Panc1 (cell line): ENCODE data around the gene CNTN4. TPM values are rescaled to one million over a fixed set of nuclear protein-coding genes. Genes with fewer than 3 reads are reported as not detected.

ENCODE experiments used
- ATAC-seq: fragments of 200-7000 bp; cut with Tn5 transposase; 2 replicates; pipeline ENCODE4 v1.9.1; 2020; ENCODE audit warnings: mild to moderate bottlenecking, moderate library complexity
- BruUV-seq: library from RNA; stranded (reverse); fragments of 400-500 nt; replicated peaks from 2 replicates; lab custom pipeline; 2021; lab: Mats Ljungman, UMichigan
- CTCF ChIA-PET: fragments of 300-600 bp; sonication (Branson Sonifier 250); formaldehyde crosslinking; loops from one replicate; lab custom pipeline; 2022; ENCODE audit warnings: antibody characterized with exemption; lab: Charles Lee
- POLR2A ChIA-PET: fragments of 300-600 bp; sonication (Branson Sonifier 250); formaldehyde crosslinking; loops from one replicate; lab custom pipeline; 2022; ENCODE audit warnings: antibody characterized with exemption; lab: Charles Lee
- DNase-seq: peaks from one replicate; pipeline ENCODE4 v3.0.0-alpha.2; 2010; ENCODE audit warnings: low read depth, low spot score
- H3K27ac ChIP-seq: 2 replicates; pipeline ENCODE4 v1.5.1; 2011; ENCODE audit warnings: mild to moderate bottlenecking, low read length, inconsistent platforms
- H3K27me3 ChIP-seq: fragments of 200-500 bp; sonication (Bioruptor generic); 2 replicates; pipeline ENCODE4 v1.6.0; 2014; ENCODE audit warnings: low read length, inconsistent platforms; ENCODE audit not compliant: control insufficient read depth, insufficient read depth
- H3K36me3 ChIP-seq: fragments of 200-500 bp; sonication (Bioruptor generic); 2 replicates; pipeline ENCODE4 v1.5.1; 2014; ENCODE audit warnings: inconsistent platforms, mild to moderate bottlenecking, low read length, moderate library complexity; ENCODE audit not compliant: control insufficient read depth, insufficient read depth
- H3K4me1 ChIP-seq: 2 replicates; pipeline ENCODE4 v1.5.1; 2011; ENCODE audit warnings: inconsistent platforms, mild to moderate bottlenecking, low read length, moderate library complexity; ENCODE audit not compliant: control insufficient read depth, insufficient read depth
- H3K4me3 ChIP-seq, 2 experiments: 2 replicates each; pipeline ENCODE4 v1.5.1; 2011 to 2012; ENCODE audit warnings: low read depth in 2 of 2, low read length in 2 of 2, mild to moderate bottlenecking in 2 of 2, inconsistent platforms in 1 of 2, moderate library complexity in 1 of 2
- H3K9me3 ChIP-seq: fragments of 200-500 bp; sonication (Bioruptor generic); 2 replicates; pipeline ENCODE4 v1.5.1; 2014; ENCODE audit warnings: low read depth, mild to moderate bottlenecking, inconsistent platforms, low read length, moderate library complexity; ENCODE audit not compliant: control insufficient read depth, insufficient read depth
- CTCF ChIP-seq: fragments of 450-650 bp; IDR thresholded peaks from 2 replicates; pipeline ENCODE4 v1.5.1; 2017; ENCODE audit warnings: mild to moderate bottlenecking
- POLR2AphosphoS5 ChIP-seq: IDR thresholded peaks from 2 replicates; pipeline ENCODE4 v1.6.1; 2012; ENCODE audit warnings: mild to moderate bottlenecking, low read depth, low read length, moderate library complexity
- REST ChIP-seq, 2 experiments: IDR thresholded peaks; 2 replicates each; pipeline ENCODE4 v1.6.1; 2011 to 2012; ENCODE audit warnings: low read depth in 2 of 2, control low read depth in 1 of 2, low read length in 1 of 2, mild to moderate bottlenecking in 1 of 2, moderate library complexity in 1 of 2; ENCODE audit not compliant: insufficient read depth in 1 of 2
- SIN3A ChIP-seq: IDR thresholded peaks from 2 replicates; pipeline ENCODE4 v1.6.1; 2012; ENCODE audit warnings: low read depth, mild to moderate bottlenecking, low read length, moderate library complexity, borderline replicate concordance; ENCODE audit not compliant: insufficient read depth
- TCF7L2 ChIP-seq: IDR thresholded peaks from 2 replicates; pipeline ENCODE4 v1.6.1; 2011; ENCODE audit warnings: mild to moderate bottlenecking, low read depth, low read length, inconsistent platforms
- in situ Hi-C: cut with HindIII; loops from 2 replicates; pipeline ENCODE4 v1.10.0; 2016; ENCODE audit warnings: low sequenced_read_pairs, low pct_unique_long_range_greater_than_20kb
- intact Hi-C: fragments of 100-400 bp; cut with micrococcal nuclease; formaldehyde crosslinking; loops from one replicate; pipeline ENCODE4 v1.10.0; 2022; ENCODE audit not compliant: unreplicated experiment
- total RNA-seq: library from RNA; stranded (reverse); gene quantifications from one replicate; pipeline ENCODE4 v1.2.1, GENCODE V29; 2021; ENCODE audit not compliant: unreplicated experiment

CNTN4 gene
- total RNA-seq, 1 experiment from 2014 or later = not detected

GRCh38 chr3:2579206-2579605 is 480.5 kb downstream of the CNTN4 start:
- H3K4me1 ChIP-seq = no peaks in the 10 kb centered on the region
- H3K4me3 ChIP-seq = no peak overlapping the region
- no peaks in the 10 kb centered on the region for H3K9me3 ChIP-seq
- ATAC-seq (no peak), DNase-seq (no peak)
- H3K36me3 ChIP-seq = no peaks in the 10 kb centered on the region
- CTCF ChIA-PET = no interaction called here
- intact Hi-C loops = no loop called here
- POLR2A ChIA-PET = no interaction called here
- no peak overlapping the region for H3K27ac ChIP-seq
- TF ChIP-seq REST (IDR thresholded peaks at IDR 0.05; ENCODE audit: insufficient read depth in 1 of 2, low read depth in 2 of 2, low read length in 1 of 2) (no peak), SIN3A (no peak), CTCF (no peak), TCF7L2 (no peak), POLR2AphosphoS5 (no peak)
- no TSS peak for BruUV-seq
- H3K27me3 ChIP-seq = no peaks in the 10 kb centered on the region
- in situ Hi-C loops = no loop called here

GRCh38 chr3:2583046-2583445 is 484.4 kb downstream of the CNTN4 start:
- in situ Hi-C loops = no loop called here
- intact Hi-C loops = no loop called here
- CTCF ChIA-PET = no interaction called here

More at GRCh38 chr3:2583046-2583445, 484.4 kb downstream of the CNTN4 start:
- Histone ChIP-seq H3K27ac (no peak overlapping the region), H3K36me3 (no peaks in the 10 kb centered on the region), H3K4me1 (no peaks in the 10 kb centered on the region), H3K9me3 (no peaks in the 10 kb centered on the region), H3K4me3 (no peak overlapping the region), H3K27me3 (no peaks in the 10 kb centered on the region)
- DNase-seq = no peak
- POLR2A ChIA-PET = no interaction called here
- TF ChIP-seq CTCF = no peak
- TF ChIP-seq POLR2AphosphoS5 = no peak
- no peak for TF ChIP-seq TCF7L2
- no peak for TF ChIP-seq SIN3A
- TF ChIP-seq REST (IDR thresholded peaks at IDR 0.05; ENCODE audit: insufficient read depth in 1 of 2, low read depth in 2 of 2, low read length in 1 of 2) = no peak
- no TSS peak for BruUV-seq
- no peak for ATAC-seq
